Mammary epithelial cell (primary cell): ENCODE data around the gene MLH1.

Experiments used
- EZH2 ChIP-seq: IDR thresholded peaks from 2 replicates; pipeline ENCODE4 v1.6.1; 2012; ENCODE audit warnings: low read length, inconsistent platforms, borderline replicate concordance
- TF ChIP-seq, protein P1 (sequence below), 2 donors: IDR thresholded peaks in 1 of 2; conservative IDR thresholded peaks in 1 of 2; 2 replicates each; pipeline ENCODE4 v1.5.1; 2011 to 2012; ENCODE audit warnings: inconsistent platforms in 2 of 2, low read length in 2 of 2, mild to moderate bottlenecking in 2 of 2, control low read depth in 1 of 2, low read depth in 1 of 2; ENCODE audit not compliant: insufficient read depth in 1 of 2; ENCODE audit errors: extremely low read depth in 1 of 2

- TF ChIP-seq, protein P1, sequence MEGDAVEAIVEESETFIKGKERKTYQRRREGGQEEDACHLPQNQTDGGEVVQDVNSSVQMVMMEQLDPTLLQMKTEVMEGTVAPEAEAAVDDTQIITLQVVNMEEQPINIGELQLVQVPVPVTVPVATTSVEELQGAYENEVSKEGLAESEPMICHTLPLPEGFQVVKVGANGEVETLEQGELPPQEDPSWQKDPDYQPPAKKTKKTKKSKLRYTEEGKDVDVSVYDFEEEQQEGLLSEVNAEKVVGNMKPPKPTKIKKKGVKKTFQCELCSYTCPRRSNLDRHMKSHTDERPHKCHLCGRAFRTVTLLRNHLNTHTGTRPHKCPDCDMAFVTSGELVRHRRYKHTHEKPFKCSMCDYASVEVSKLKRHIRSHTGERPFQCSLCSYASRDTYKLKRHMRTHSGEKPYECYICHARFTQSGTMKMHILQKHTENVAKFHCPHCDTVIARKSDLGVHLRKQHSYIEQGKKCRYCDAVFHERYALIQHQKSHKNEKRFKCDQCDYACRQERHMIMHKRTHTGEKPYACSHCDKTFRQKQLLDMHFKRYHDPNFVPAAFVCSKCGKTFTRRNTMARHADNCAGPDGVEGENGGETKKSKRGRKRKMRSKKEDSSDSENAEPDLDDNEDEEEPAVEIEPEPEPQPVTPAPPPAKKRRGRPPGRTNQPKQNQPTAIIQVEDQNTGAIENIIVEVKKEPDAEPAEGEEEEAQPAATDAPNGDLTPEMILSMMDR (conservative IDR thresholded peaks at IDR 0.05 in 1 of 2, IDR thresholded peaks at IDR 0.05 in 1 of 2; ENCODE audit: extremely low read depth in 1 of 2, insufficient read depth in 1 of 2, low read depth in 1 of 2, low read length in 2 of 2), result no peak
- TF ChIP-seq EZH2, result no peak
Measured at GRCh38 chr3:36956155-36956554, 37.2 kb upstream of the MLH1 start.
